ENCODE measurements around the gene TMEM205. TPM values are rescaled to one million over a fixed set of nuclear protein-coding genes. Genes with fewer than 3 reads are reported as not detected.

TMEM205 gene
- total and polyA plus RNA-seq, 10 of the 15 experiments (the other 5 are each of a cell fraction or from before 2014, with no cell fraction given), result 27.8 to 144 (median 88.3) TPM

DNA sequence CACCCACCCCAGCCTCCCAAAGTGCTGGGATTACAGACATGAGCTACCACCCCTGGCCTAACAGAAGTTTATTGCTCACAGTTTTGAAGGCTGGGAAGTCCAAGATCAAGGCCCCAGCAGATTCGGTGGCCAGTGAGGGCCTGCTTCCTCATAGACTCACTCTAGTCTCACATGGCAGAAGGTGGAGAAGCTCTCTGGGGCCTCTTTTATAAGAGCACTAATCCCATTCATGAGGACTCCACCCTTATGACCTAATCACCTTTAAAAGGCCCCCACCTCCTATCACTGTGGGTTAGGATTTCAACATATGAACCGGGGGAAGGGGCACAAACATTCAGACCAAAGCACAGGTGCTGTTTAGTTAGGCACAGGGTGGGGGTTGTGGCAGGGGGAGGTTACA is 21.5 kb upstream of the TMEM205 start:
- Histone ChIP-seq H3K27me3 (replicated peaks in 1 of 2; ENCODE audit: control insufficient read depth in 2 of 2, insufficient read depth in 2 of 2, low read length in 1 of 2) (no peaks in the 10 kb centered on the region), H3K36me3 (ENCODE audit: control insufficient read depth in 2 of 2, insufficient read depth in 2 of 2, low read length in 1 of 2) (no peaks in the 10 kb centered on the region), H3K4me1 (ENCODE audit: control insufficient read depth, insufficient read depth, low read length) (no peaks in the 10 kb centered on the region), H4K20me1 (ENCODE audit: control insufficient read depth, insufficient read depth) (no peaks in the 10 kb centered on the region), H3K27ac (ENCODE audit: control insufficient read depth, insufficient read depth) (no peak overlapping the region), H3K79me2 (ENCODE audit: control insufficient read depth, insufficient read depth, low read length) (no peaks in the 10 kb centered on the region), H3K4me3 (no peak overlapping the region), H3K9ac (ENCODE audit: control insufficient read depth, insufficient read depth, low read length) (no peak overlapping the region), H3K4me2 (ENCODE audit: control insufficient read depth, insufficient read depth) (no peak overlapping the region), H3K9me3 (replicated peaks; ENCODE audit: control insufficient read depth, insufficient read depth, low read length) (no peaks in the 10 kb centered on the region), H2AFZ (ENCODE audit: control insufficient read depth, low read depth, low read length) (no peak overlapping the region)
- ChIA-PET RAD21 (ENCODE audit: unreplicated experiment) (no interaction called here), CTCF (interaction anchor here (0.6 to 4.1 kb wide), 4 partner anchors 10 to 433 kb away, joined by 3 to 29 read pairs (median 4); partner anchors contain the start of gene EPOR), SMC1A (ENCODE audit: uncharacterized antibody, unreplicated experiment) (interaction anchor here (0.6 kb wide), 1 partner anchor 148 kb away, joined by 3 read pairs; no protein-coding TSS in a partner anchor), POLR2A (no interaction called here)
- TF ChIP-seq YBX1 (IDR thresholded peaks at IDR 0.05) (no peak), CEBPB (IDR thresholded peaks at IDR 0.05; ENCODE audit: borderline replicate concordance in 1 of 2, low read depth in 2 of 2, low read length in 2 of 2) (no peak), PAX8 (IDR thresholded peaks at IDR 0.05) (no peak), BACH1 (IDR thresholded peaks at IDR 0.05; ENCODE audit: borderline replicate concordance) (no peak), MEF2B (IDR thresholded peaks at IDR 0.05; ENCODE audit: partially characterized antibody, poor library complexity, severe bottlenecking) (no peak), ATF3 (IDR thresholded peaks at IDR 0.05; ENCODE audit: borderline replicate concordance, extremely low read depth, low read depth, low read length) (no peak), ZNF622 (IDR thresholded peaks at IDR 0.05) (no peak), TAF1 (IDR thresholded peaks at IDR 0.05; ENCODE audit: borderline replicate concordance, low read depth, low read length) (no peak), NR2C2 (IDR thresholded peaks at IDR 0.05; ENCODE audit: borderline replicate concordance, control insufficient read depth, insufficient read length, low read depth) (no peak), ZBTB40 (IDR thresholded peaks at IDR 0.05; ENCODE audit: borderline replicate concordance) (no peak), ATF2 (IDR thresholded peaks at IDR 0.05; ENCODE audit: low read length) (no peak), SIN3A (IDR thresholded peaks at IDR 0.05; ENCODE audit: low read depth, low read length) (no peak), CBFB (IDR thresholded peaks at IDR 0.05; ENCODE audit: low read depth) (no peak), NBN (IDR thresholded peaks at IDR 0.05) (no peak)
- TF ChIP-seq, protein P1, sequence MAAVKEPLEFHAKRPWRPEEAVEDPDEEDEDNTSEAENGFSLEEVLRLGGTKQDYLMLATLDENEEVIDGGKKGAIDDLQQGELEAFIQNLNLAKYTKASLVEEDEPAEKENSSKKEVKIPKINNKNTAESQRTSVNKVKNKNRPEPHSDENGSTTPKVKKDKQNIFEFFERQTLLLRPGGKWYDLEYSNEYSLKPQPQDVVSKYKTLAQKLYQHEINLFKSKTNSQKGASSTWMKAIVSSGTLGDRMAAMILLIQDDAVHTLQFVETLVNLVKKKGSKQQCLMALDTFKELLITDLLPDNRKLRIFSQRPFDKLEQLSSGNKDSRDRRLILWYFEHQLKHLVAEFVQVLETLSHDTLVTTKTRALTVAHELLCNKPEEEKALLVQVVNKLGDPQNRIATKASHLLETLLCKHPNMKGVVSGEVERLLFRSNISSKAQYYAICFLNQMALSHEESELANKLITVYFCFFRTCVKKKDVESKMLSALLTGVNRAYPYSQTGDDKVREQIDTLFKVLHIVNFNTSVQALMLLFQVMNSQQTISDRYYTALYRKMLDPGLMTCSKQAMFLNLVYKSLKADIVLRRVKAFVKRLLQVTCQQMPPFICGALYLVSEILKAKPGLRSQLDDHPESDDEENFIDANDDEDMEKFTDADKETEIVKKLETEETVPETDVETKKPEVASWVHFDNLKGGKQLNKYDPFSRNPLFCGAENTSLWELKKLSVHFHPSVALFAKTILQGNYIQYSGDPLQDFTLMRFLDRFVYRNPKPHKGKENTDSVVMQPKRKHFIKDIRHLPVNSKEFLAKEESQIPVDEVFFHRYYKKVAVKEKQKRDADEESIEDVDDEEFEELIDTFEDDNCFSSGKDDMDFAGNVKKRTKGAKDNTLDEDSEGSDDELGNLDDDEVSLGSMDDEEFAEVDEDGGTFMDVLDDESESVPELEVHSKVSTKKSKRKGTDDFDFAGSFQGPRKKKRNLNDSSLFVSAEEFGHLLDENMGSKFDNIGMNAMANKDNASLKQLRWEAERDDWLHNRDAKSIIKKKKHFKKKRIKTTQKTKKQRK (IDR thresholded peaks at IDR 0.05; ENCODE audit: low read depth, low read length), result no peak
- in situ Hi-C loops (cut with MboI) (no loop called here), intact Hi-C loops (cut with micrococcal nuclease; ENCODE audit: unreplicated experiment) (no loop called here)
- no TSS peak for BruUV-seq (replicated peaks)
- DNase-seq (ENCODE audit: low read depth, low spot score), result no peak
- no peak for FAIRE-seq
- WGBS (ENCODE audit: insufficient coverage, insufficient replicate concordance, low lambda C conversion rate, missing lambda C conversion rate), result 53% methylated on average over 2 of the region's 2 CpGs
- no peak for ATAC-seq
